Activated CD4-positive, alpha-beta T cell treated with anti-CD3 and anti-CD28 coated beads, Interleukin-2, amount 10 ng/mL, durations not matched to agents 7 days and 5 days (primary cell): ENCODE results near the gene HOXD10. TPM values are rescaled to one million over a fixed set of nuclear protein-coding genes. Genes with fewer than 3 reads are reported as not detected.

ENCODE experiments used
- CTCF ChIA-PET: fragments of 350-600 bp; sonication (Branson Sonifier 250); formaldehyde crosslinking; loops from one replicate; lab custom pipeline; 2021; ENCODE audit warnings: antibody characterized with exemption; lab: Charles Lee
- POLR2A ChIA-PET: fragments of 350-600 bp; sonication (Branson Sonifier 250); formaldehyde crosslinking; loops from one replicate; lab custom pipeline; 2021; ENCODE audit warnings: antibody characterized with exemption; lab: Charles Lee
- DNase-seq: peaks from one replicate; pipeline ENCODE4 v3.0.0-alpha.2; 2020
- H3K27ac Mint-ChIP-seq: one replicate; pipeline ENCODE4 v1.8.0; 2021; ENCODE audit warnings: mild to moderate bottlenecking, moderate library complexity, mixed read lengths
- H3K27me3 Mint-ChIP-seq: one replicate; pipeline ENCODE4 v1.8.0; 2021; ENCODE audit warnings: mixed read lengths
- H3K36me3 Mint-ChIP-seq: one replicate; pipeline ENCODE4 v1.8.0; 2021; ENCODE audit warnings: low read depth, mixed read lengths
- H3K4me1 Mint-ChIP-seq: one replicate; pipeline ENCODE4 v1.8.0; 2021; ENCODE audit warnings: mixed read lengths
- H3K4me3 Mint-ChIP-seq: one replicate; pipeline ENCODE4 v1.8.0; 2021; ENCODE audit warnings: mild to moderate bottlenecking, moderate library complexity, mixed read lengths
- H3K9me3 Mint-ChIP-seq: one replicate; pipeline ENCODE4 v1.8.0; 2021; ENCODE audit warnings: mixed read lengths
- total RNA-seq, 2 experiments: library from RNA; stranded (reverse); gene quantifications; one replicate each; pipeline ENCODE4 v1.2.3, GENCODE V29; 2021

HOXD10 gene
- total RNA-seq, 2 experiments from 2014 or later: not detected

- H3K4me3 Mint-ChIP-seq: peak overlapping the region; percentile 51
- H3K27me3 Mint-ChIP-seq: peaks cover 79% of the 10 kb centered on the region
- H3K4me1 Mint-ChIP-seq: peaks cover 10% of the 10 kb centered on the region
- peaks cover 3% of the 10 kb centered on the region for H3K36me3 Mint-ChIP-seq
- DNase-seq: no peak
- POLR2A ChIA-PET: no interaction called here
- H3K27ac Mint-ChIP-seq: peak overlapping the region; percentile 79
- CTCF ChIA-PET: interaction anchor here (0.9 to 1.8 kb wide), 2 partner anchors 53 to 83 kb away, joined by 3 to 4 read pairs; no protein-coding TSS in a partner anchor
- H3K9me3 Mint-ChIP-seq: peaks cover 5% of the 10 kb centered on the region
Observed at GRCh38 chr2:176078541-176079284, 37.9 kb upstream of the HOXD10 start.

- Mint-ChIP-seq H3K36me3 (peaks cover 3% of the 10 kb centered on the region), H3K27me3 (peaks cover 81% of the 10 kb centered on the region), H3K4me3 (peak overlapping the region; percentile 51), H3K9me3 (peaks cover 5% of the 10 kb centered on the region), H3K4me1 (peaks cover 10% of the 10 kb centered on the region), H3K27ac (peak overlapping the region; percentile 79)
- CTCF ChIA-PET: interaction anchor here (0.9 to 1.8 kb wide), 2 partner anchors 52 to 82 kb away, joined by 3 to 4 read pairs; no protein-coding TSS in a partner anchor
- DNase-seq: no peak
- POLR2A ChIA-PET: no interaction called here
Observed at GRCh38 chr2:176079285-176079830, 37.2 kb upstream of the HOXD10 start.

- Mint-ChIP-seq H3K27ac (peak overlapping the region; percentile 79), H3K4me3 (peak overlapping the region; percentile 51), H3K27me3 (peaks cover 81% of the 10 kb centered on the region), H3K36me3 (peaks cover 3% of the 10 kb centered on the region), H3K9me3 (peaks cover 5% of the 10 kb centered on the region), H3K4me1 (peaks cover 10% of the 10 kb centered on the region)
- DNase-seq: no peak
- POLR2A ChIA-PET: no interaction called here
- CTCF ChIA-PET: interaction anchor here (0.9 to 2.2 kb wide), 6 partner anchors 15 to 82 kb away, joined by 3 to 6 read pairs (median 4); no protein-coding TSS in a partner anchor
Observed at GRCh38 chr2:176079831-176080539, 36.6 kb upstream of the HOXD10 start.

GRCh38 chr2:176080540-176081375 is 35.8 kb upstream of the HOXD10 start:
- Mint-ChIP-seq H3K36me3 (peaks cover 3% of the 10 kb centered on the region), H3K27ac (peak overlapping the region; percentile 73), H3K9me3 (peaks cover 5% of the 10 kb centered on the region), H3K4me3 (peak overlapping the region; percentile 30), H3K27me3 (peaks cover 82% of the 10 kb centered on the region), H3K4me1 (peaks cover 10% of the 10 kb centered on the region)
- CTCF ChIA-PET: interaction anchor here (1.0 to 2.2 kb wide), 4 partner anchors 16 to 81 kb away, joined by 4 to 6 read pairs (median 5); no protein-coding TSS in a partner anchor
- POLR2A ChIA-PET: no interaction called here
- no peak for DNase-seq

- Mint-ChIP-seq H3K27ac (peak overlapping the region; percentile 73), H3K27me3 (peaks cover 80% of the 10 kb centered on the region), H3K4me1 (peaks cover 10% of the 10 kb centered on the region), H3K9me3 (peaks cover 5% of the 10 kb centered on the region), H3K4me3 (peak overlapping the region; percentile 30), H3K36me3 (peaks cover 3% of the 10 kb centered on the region)
- no peak for DNase-seq
- CTCF ChIA-PET: interaction anchor here (1.2 to 2.2 kb wide), 5 partner anchors 16 to 81 kb away, joined by 3 to 6 read pairs (median 6); no protein-coding TSS in a partner anchor
- POLR2A ChIA-PET: no interaction called here
Observed at GRCh38 chr2:176081376-176081836, 35.2 kb upstream of the HOXD10 start.

GRCh38 chr2:176081837-176082524 is 34.6 kb upstream of the HOXD10 start:
- peaks cover 10% of the 10 kb centered on the region for H3K4me1 Mint-ChIP-seq
- peak overlapping the region; percentile 10 for H3K4me3 Mint-ChIP-seq
- H3K9me3 Mint-ChIP-seq: peaks cover 5% of the 10 kb centered on the region
- CTCF ChIA-PET: interaction anchor here (0.8 to 2.2 kb wide), 5 partner anchors 13 to 50 kb away, joined by 3 to 6 read pairs (median 3); no protein-coding TSS in a partner anchor
- POLR2A ChIA-PET: no interaction called here
- peaks cover 82% of the 10 kb centered on the region for H3K27me3 Mint-ChIP-seq
- peak overlapping the region; percentile 73 for H3K27ac Mint-ChIP-seq
- H3K36me3 Mint-ChIP-seq: peaks cover 6% of the 10 kb centered on the region
- no peak for DNase-seq

GRCh38 chr2:176082525-176082823 is 34.1 kb upstream of the HOXD10 start:
- peaks cover 5% of the 10 kb centered on the region for H3K9me3 Mint-ChIP-seq
- H3K4me3 Mint-ChIP-seq: peak overlapping the region; percentile 40
- H3K4me1 Mint-ChIP-seq: peaks cover 10% of the 10 kb centered on the region
- H3K36me3 Mint-ChIP-seq: peaks cover 6% of the 10 kb centered on the region
- peak overlapping the region; percentile 62 for H3K27ac Mint-ChIP-seq
- DNase-seq: no peak
- peaks cover 83% of the 10 kb centered on the region for H3K27me3 Mint-ChIP-seq
- ChIA-PET CTCF (interaction anchor here (0.8 to 1.9 kb wide), 5 partner anchors 10 to 49 kb away, joined by 3 to 6 read pairs (median 3); no protein-coding TSS in a partner anchor), POLR2A (no interaction called here)

GRCh38 chr2:176082824-176083751 is 33.5 kb upstream of the HOXD10 start:
- H3K36me3 Mint-ChIP-seq: peaks cover 6% of the 10 kb centered on the region
- peaks cover 89% of the 10 kb centered on the region for H3K27me3 Mint-ChIP-seq
- H3K27ac Mint-ChIP-seq: peak overlapping the region; percentile 78
- peaks cover 5% of the 10 kb centered on the region for H3K9me3 Mint-ChIP-seq
- peaks cover 10% of the 10 kb centered on the region for H3K4me1 Mint-ChIP-seq
- POLR2A ChIA-PET: no interaction called here
- DNase-seq: no peak
- peak overlapping the region; percentile 58 for H3K4me3 Mint-ChIP-seq
- CTCF ChIA-PET: interaction anchor here (0.8 to 1.9 kb wide), 4 partner anchors 11 to 49 kb away, joined by 3 to 6 read pairs (median 3); no protein-coding TSS in a partner anchor

- peaks cover 14% of the 10 kb centered on the region for H3K4me1 Mint-ChIP-seq
Observed at GRCh38 chr2:176083796-176084261, 32.7 kb upstream of the HOXD10 start, which contains the start of gene EVX2. Gene EVX2 (minus strand): TSS chr2:176083962. CDS start chr2:176083776, 186 bp downstream.

GRCh38 chr2:176084611-176085119 is 31.9 kb upstream of the HOXD10 start:
- CTCF ChIA-PET: interaction anchor here (1.5 to 1.6 kb wide), 2 partner anchors 12 to 48 kb away, joined by 5 to 7 read pairs; no protein-coding TSS in a partner anchor
- DNase-seq: no peak
- H3K36me3 Mint-ChIP-seq: peaks cover 3% of the 10 kb centered on the region
- peaks cover 7% of the 10 kb centered on the region for H3K4me1 Mint-ChIP-seq
- H3K4me3 Mint-ChIP-seq: peak overlapping the region; percentile 47
- POLR2A ChIA-PET: no interaction called here
- peaks cover 90% of the 10 kb centered on the region for H3K27me3 Mint-ChIP-seq
- no peaks in the 10 kb centered on the region for H3K9me3 Mint-ChIP-seq
- peak overlapping the region; percentile 78 for H3K27ac Mint-ChIP-seq

More at GRCh38 chr2:176083796-176084261, 32.7 kb upstream of the HOXD10 start, which contains the start of gene EVX2:
- Mint-ChIP-seq H3K27me3 (peaks cover 90% of the 10 kb centered on the region), H3K27ac (peak within 1 kb of the TSS; percentile 78), H3K36me3 (peaks cover 6% of the 10 kb centered on the region), H3K9me3 (peaks cover 5% of the 10 kb centered on the region), H3K4me3 (peak within 1 kb of the TSS; percentile 58)
- no peak for DNase-seq
- CTCF ChIA-PET: interaction anchor here (1.0 kb wide), 1 partner anchor 11 kb away, joined by 3 read pairs; no protein-coding TSS in a partner anchor
- POLR2A ChIA-PET: no interaction called here
